Measurements from ENCODE around the gene GSG1L2. TPM values are rescaled to one million over a fixed set of nuclear protein-coding genes. Genes with fewer than 3 reads are reported as not detected.

Gene GSG1L2
- total RNA-seq, 1 experiment from 2014 or later, result not detected

GRCh38 chr17:9810100-9810949 lies 11.6 kb downstream of the GSG1L2 start:
- H3F3A ChIP-seq (ENCODE audit: low read length, unreplicated experiment), result no peaks in the 10 kb centered on the region
- peaks cover 24% of the 10 kb centered on the region for H3K4me1 ChIP-seq (ENCODE audit: insufficient read depth, low read length)
- intact Hi-C loops (cut with micrococcal nuclease), result loop anchor here (5.0 kb wide), 1 partner anchor 72 kb away; no protein-coding TSS in a partner anchor
- peak overlapping the region; percentile 71 for H3K4me2 ChIP-seq (ENCODE audit: low read length)
- no peaks in the 10 kb centered on the region for H3K36me3 ChIP-seq (ENCODE audit: low read depth, low read length)
- H3K27me3 ChIP-seq (ENCODE audit: low read length), result no peaks in the 10 kb centered on the region
- H3K27ac ChIP-seq (ENCODE audit: low read length), result peak overlapping the region; percentile 92
- H3K9ac ChIP-seq (ENCODE audit: low read length), result peak overlapping the region; percentile 59
- ATAC-seq (peak; percentile 74), DNase-seq (peak; percentile 77)
- ChIA-PET CTCF (no interaction called here), POLR2A (ENCODE audit: unreplicated experiment) (interaction anchor here (0.6 kb wide), 1 partner anchor 23 kb away, joined by 7 read pairs; no protein-coding TSS in a partner anchor)
- no TSS peak for BruUV-seq (replicated peaks)
- H3K4me3 ChIP-seq (ENCODE audit: low read length), result peak overlapping the region; percentile 33; the same call in 1 of the 2 replicates
- H3K79me2 ChIP-seq (ENCODE audit: low read length), result no peaks in the 10 kb centered on the region
- H2AFZ ChIP-seq (ENCODE audit: low read length), result peak overlapping the region; percentile 11; the same call in 1 of the 2 replicates
- no peaks in the 10 kb centered on the region for H3K9me2 ChIP-seq (replicated peaks; ENCODE audit: low read length)
- H3K9me3 ChIP-seq (ENCODE audit: low read length), result no peaks in the 10 kb centered on the region
- TF ChIP-seq EZH2phosphoT487 (IDR thresholded peaks at IDR 0.05; ENCODE audit: borderline replicate concordance, low read length) (no peak), EZH2 (IDR thresholded peaks at IDR 0.05; ENCODE audit: low read length, unreplicated experiment) (no peak)
- TF ChIP-seq, protein P1, sequence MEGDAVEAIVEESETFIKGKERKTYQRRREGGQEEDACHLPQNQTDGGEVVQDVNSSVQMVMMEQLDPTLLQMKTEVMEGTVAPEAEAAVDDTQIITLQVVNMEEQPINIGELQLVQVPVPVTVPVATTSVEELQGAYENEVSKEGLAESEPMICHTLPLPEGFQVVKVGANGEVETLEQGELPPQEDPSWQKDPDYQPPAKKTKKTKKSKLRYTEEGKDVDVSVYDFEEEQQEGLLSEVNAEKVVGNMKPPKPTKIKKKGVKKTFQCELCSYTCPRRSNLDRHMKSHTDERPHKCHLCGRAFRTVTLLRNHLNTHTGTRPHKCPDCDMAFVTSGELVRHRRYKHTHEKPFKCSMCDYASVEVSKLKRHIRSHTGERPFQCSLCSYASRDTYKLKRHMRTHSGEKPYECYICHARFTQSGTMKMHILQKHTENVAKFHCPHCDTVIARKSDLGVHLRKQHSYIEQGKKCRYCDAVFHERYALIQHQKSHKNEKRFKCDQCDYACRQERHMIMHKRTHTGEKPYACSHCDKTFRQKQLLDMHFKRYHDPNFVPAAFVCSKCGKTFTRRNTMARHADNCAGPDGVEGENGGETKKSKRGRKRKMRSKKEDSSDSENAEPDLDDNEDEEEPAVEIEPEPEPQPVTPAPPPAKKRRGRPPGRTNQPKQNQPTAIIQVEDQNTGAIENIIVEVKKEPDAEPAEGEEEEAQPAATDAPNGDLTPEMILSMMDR (conservative IDR thresholded peaks at IDR 0.05; ENCODE audit: low read depth, low read length), result no peak
- H4K20me1 ChIP-seq (ENCODE audit: low read length), result no peaks in the 10 kb centered on the region

- no peak overlapping the region for H3K4me3 ChIP-seq (ENCODE audit: low read length)
- no peak overlapping the region for H2AFZ ChIP-seq (ENCODE audit: low read length)
- peak overlapping the region; percentile 92 for H3K27ac ChIP-seq (ENCODE audit: low read length)
- ATAC-seq, result no peak
- H3K79me2 ChIP-seq (ENCODE audit: low read length), result no peaks in the 10 kb centered on the region
- H3K9me2 ChIP-seq (replicated peaks; ENCODE audit: low read length), result no peaks in the 10 kb centered on the region
- CTCF ChIA-PET, result no interaction called here
- BruUV-seq (replicated peaks), result no TSS peak
- H3K27me3 ChIP-seq (ENCODE audit: low read length), result no peaks in the 10 kb centered on the region
- intact Hi-C loops (cut with micrococcal nuclease), result no loop called here
- peak overlapping the region; percentile 32; the same call in 1 of the 2 replicates for H3K9ac ChIP-seq (ENCODE audit: low read length)
- no peak for DNase-seq
- POLR2A ChIA-PET (ENCODE audit: unreplicated experiment), result no interaction called here
- H3F3A ChIP-seq (ENCODE audit: low read length, unreplicated experiment), result no peaks in the 10 kb centered on the region
- no peaks in the 10 kb centered on the region for H3K9me3 ChIP-seq (ENCODE audit: low read length)
- H3K4me1 ChIP-seq (ENCODE audit: insufficient read depth, low read length), result peaks cover 24% of the 10 kb centered on the region
- TF ChIP-seq EZH2 (IDR thresholded peaks at IDR 0.05; ENCODE audit: low read length, unreplicated experiment) (no peak), EZH2phosphoT487 (IDR thresholded peaks at IDR 0.05; ENCODE audit: borderline replicate concordance, low read length) (no peak)
- TF ChIP-seq, protein P1 (conservative IDR thresholded peaks at IDR 0.05; ENCODE audit: low read depth, low read length), result no peak
- no peaks in the 10 kb centered on the region for H3K36me3 ChIP-seq (ENCODE audit: low read depth, low read length)
- H3K4me2 ChIP-seq (ENCODE audit: low read length), result 0 out of 2 replicates have a peak overlapping the region, but pooled peaks have one; percentile 50
- no peaks in the 10 kb centered on the region for H4K20me1 ChIP-seq (ENCODE audit: low read length)
Observed at GRCh38 chr17:9809409-9809808, 12.5 kb downstream of the GSG1L2 start.

GRCh38 chr17:9806699-9807098 lies 15.2 kb downstream of the GSG1L2 start:
- TF ChIP-seq, protein P1 (conservative IDR thresholded peaks at IDR 0.05; ENCODE audit: low read depth, low read length), result no peak
- TF ChIP-seq EZH2phosphoT487 (IDR thresholded peaks at IDR 0.05; ENCODE audit: borderline replicate concordance, low read length) (no peak), EZH2 (IDR thresholded peaks at IDR 0.05; ENCODE audit: low read length, unreplicated experiment) (no peak)
- ChIA-PET CTCF (no interaction called here), POLR2A (ENCODE audit: unreplicated experiment) (no interaction called here)
- H3K4me2 ChIP-seq (ENCODE audit: low read length), result no peak overlapping the region
- intact Hi-C loops (cut with micrococcal nuclease), result no loop called here
- H3K36me3 ChIP-seq (ENCODE audit: low read depth, low read length), result no peaks in the 10 kb centered on the region
- H3K27me3 ChIP-seq (ENCODE audit: low read length), result no peaks in the 10 kb centered on the region
- no TSS peak for BruUV-seq (replicated peaks)
- H4K20me1 ChIP-seq (ENCODE audit: low read length), result no peaks in the 10 kb centered on the region
- H2AFZ ChIP-seq (ENCODE audit: low read length), result no peak overlapping the region
- H3K4me3 ChIP-seq (ENCODE audit: low read length), result no peak overlapping the region
- H3K27ac ChIP-seq (ENCODE audit: low read length), result no peak overlapping the region
- no peaks in the 10 kb centered on the region for H3K9me3 ChIP-seq (ENCODE audit: low read length)
- H3F3A ChIP-seq (ENCODE audit: low read length, unreplicated experiment), result no peaks in the 10 kb centered on the region
- H3K9ac ChIP-seq (ENCODE audit: low read length), result no peak overlapping the region
- no peaks in the 10 kb centered on the region for H3K9me2 ChIP-seq (replicated peaks; ENCODE audit: low read length)
- no peak for DNase-seq
- ATAC-seq, result no peak
- H3K4me1 ChIP-seq (ENCODE audit: insufficient read depth, low read length), result peaks cover 34% of the 10 kb centered on the region
- H3K79me2 ChIP-seq (ENCODE audit: low read length), result no peaks in the 10 kb centered on the region
